Colonic mucosa (tissue), 4 donors: Measurements from ENCODE around the gene HAUS2. TPM values are rescaled to one million over a fixed set of nuclear protein-coding genes. Genes with fewer than 3 reads are reported as not detected.

Experiments used
- DNase-seq: peaks from one replicate; pipeline ENCODE4 v3.0.0-alpha.2; 2020
- H3K27ac ChIP-seq: fragments of 200-600 bp; one replicate; pipeline ENCODE4 v1.8.0; 2021
- H3K27me3 ChIP-seq: fragments of 200-600 bp; one replicate; pipeline ENCODE4 v1.8.0; 2021
- H3K36me3 ChIP-seq: fragments of 200-600 bp; one replicate; pipeline ENCODE4 v1.8.0; 2021
- H3K4me1 ChIP-seq: fragments of 200-600 bp; one replicate; pipeline ENCODE4 v1.8.0; 2021; ENCODE audit warnings: mild to moderate bottlenecking
- H3K4me3 ChIP-seq: fragments of 200-600 bp; one replicate; pipeline ENCODE4 v1.8.0; 2021
- H3K9ac ChIP-seq, 2 donors: one replicate each; pipeline ENCODE4 v1.7.0; 2013; ENCODE audit warnings: control low read depth in 2 of 2, low read depth in 2 of 2, low read length in 2 of 2
- H3K9me3 ChIP-seq: fragments of 200-600 bp; one replicate; pipeline ENCODE4 v1.8.0; 2021
- CTCF ChIP-seq: fragments of 200-600 bp; IDR thresholded peaks from one replicate; pipeline ENCODE4 v1.8.0; 2022; ENCODE audit warnings: antibody characterized with exemption, mild to moderate bottlenecking
- intact Hi-C: fragments of 100-400 bp; cut with DNase I; formaldehyde crosslinking; loops from one replicate; pipeline ENCODE4 v1.14.1; 2022
- total RNA-seq, 2 donors: library from RNA; stranded (reverse); fragmentation: NEBNext Ultra II Directional in 1 of 2; extraction: Animal tissue kit (Norgen Biotek cat#: 25700) in 1 of 2; gene quantifications; one replicate each; pipeline ENCODE4 v1.2.1, GENCODE V29; 2021
- donor health status: healthy.
- donor health status: DM: no; HTN: no; CAD: no.
- donor health status: DM: no; HTN: no; CAD: no.

Gene HAUS2
- total RNA-seq, 2 donors from 2014 or later = 16.0 to 21.3 TPM

GRCh38 chr15:42612367-42612912 lies 63.8 kb downstream of the HAUS2 start:
- Histone ChIP-seq H3K9me3 (no peaks in the 10 kb centered on the region), H3K9ac (no peak overlapping the region), H3K27ac (no peak overlapping the region), H3K27me3 (no peaks in the 10 kb centered on the region), H3K4me3 (no peak overlapping the region), H3K4me1 (no peaks in the 10 kb centered on the region), H3K36me3 (no peaks in the 10 kb centered on the region)
- no peak for TF ChIP-seq CTCF
- DNase-seq = no peak
- intact Hi-C loops = no loop called here

- no peaks in the 10 kb centered on the region for H3K36me3 ChIP-seq
- TF ChIP-seq CTCF = no peak
- no peaks in the 10 kb centered on the region for H3K9me3 ChIP-seq
- H3K4me3 ChIP-seq = no peak overlapping the region
- intact Hi-C loops = no loop called here
- H3K4me1 ChIP-seq = no peaks in the 10 kb centered on the region
- no peak for DNase-seq
- no peak overlapping the region for H3K9ac ChIP-seq
- no peaks in the 10 kb centered on the region for H3K27me3 ChIP-seq
- H3K27ac ChIP-seq = no peak overlapping the region
Observed at GRCh38 chr15:42616107-42616506, 67.5 kb downstream of the HAUS2 start.

Other genes starting within 250 kb of the HAUS2 start
- 1 to 10 TPM; 6.8 TPM for gene CAPN3, start 189.3 kb upstream of the HAUS2 start, total RNA-seq
- 10 to 100 TPM; 41.9 to 46.9 TPM for gene ZNF106, start 57.7 kb upstream of the HAUS2 start, total RNA-seq
- gene SNAP23, start 53.2 kb upstream of the HAUS2 start, total RNA-seq = 10 to 100 TPM; 60.9 to 65.2 TPM
- gene LRRC57, start within 50 bp of the HAUS2 start, total RNA-seq = 10 to 100 TPM; 31.0 to 34.7 TPM
- gene STARD9, start 26.8 kb downstream of the HAUS2 start, total RNA-seq = 1 to 10 TPM; 4.7 to 5.2 TPM
- 10 to 100 TPM; 11.0 to 31.6 TPM for gene CDAN1, start 188.3 kb downstream of the HAUS2 start, total RNA-seq